ENCODE measurements around the gene FAM8A1.
"Not testable (repeated sequence)": the region's sequence is repeated elsewhere in the genome, so short reads cannot be mapped to it uniquely, and the experiment has no call there.

FAM8A1 gene, protein sequence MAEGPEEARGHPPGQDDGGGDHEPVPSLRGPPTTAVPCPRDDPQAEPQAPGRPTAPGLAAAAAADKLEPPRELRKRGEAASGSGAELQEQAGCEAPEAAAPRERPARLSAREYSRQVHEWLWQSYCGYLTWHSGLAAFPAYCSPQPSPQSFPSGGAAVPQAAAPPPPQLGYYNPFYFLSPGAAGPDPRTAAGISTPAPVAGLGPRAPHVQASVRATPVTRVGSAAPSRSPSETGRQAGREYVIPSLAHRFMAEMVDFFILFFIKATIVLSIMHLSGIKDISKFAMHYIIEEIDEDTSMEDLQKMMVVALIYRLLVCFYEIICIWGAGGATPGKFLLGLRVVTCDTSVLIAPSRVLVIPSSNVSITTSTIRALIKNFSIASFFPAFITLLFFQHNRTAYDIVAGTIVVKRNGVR

DNA sequence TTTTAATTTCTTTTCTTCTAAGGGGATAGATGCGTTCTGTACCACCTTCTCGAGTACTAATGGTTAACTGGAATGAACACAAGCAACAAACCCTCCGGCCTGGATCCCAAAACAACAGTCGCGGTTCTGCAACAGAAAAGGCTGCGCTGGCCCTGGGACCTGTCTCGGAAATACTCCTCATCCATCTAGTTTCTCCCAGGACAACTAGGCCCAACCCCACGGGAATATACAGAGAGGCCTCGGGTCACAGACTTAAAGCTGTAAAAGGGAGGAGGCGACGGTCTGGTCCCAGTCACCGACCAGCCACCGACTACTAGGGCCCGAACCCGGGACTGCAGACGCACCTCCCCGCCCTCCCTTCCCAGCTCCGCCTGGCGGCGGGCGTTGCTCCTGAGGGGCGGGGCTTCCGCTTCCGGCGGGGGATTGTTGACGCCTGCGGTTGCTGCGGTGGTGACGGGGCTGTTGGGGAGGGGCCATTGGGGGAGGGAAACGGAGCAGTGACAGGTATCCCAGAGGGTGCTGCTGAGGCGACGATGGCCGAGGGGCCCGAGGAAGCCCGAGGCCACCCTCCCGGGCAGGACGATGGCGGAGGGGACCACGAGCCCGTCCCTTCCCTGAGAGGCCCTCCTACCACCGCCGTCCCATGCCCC lies at the start of gene FAM8A1:
TSS of gene FAM8A1 (plus strand) at position 426 of the 650 bp plus-strand sequence. CDS start at position 534, 108 bp downstream.
- peak; percentile 65 for DNase-seq

DNA sequence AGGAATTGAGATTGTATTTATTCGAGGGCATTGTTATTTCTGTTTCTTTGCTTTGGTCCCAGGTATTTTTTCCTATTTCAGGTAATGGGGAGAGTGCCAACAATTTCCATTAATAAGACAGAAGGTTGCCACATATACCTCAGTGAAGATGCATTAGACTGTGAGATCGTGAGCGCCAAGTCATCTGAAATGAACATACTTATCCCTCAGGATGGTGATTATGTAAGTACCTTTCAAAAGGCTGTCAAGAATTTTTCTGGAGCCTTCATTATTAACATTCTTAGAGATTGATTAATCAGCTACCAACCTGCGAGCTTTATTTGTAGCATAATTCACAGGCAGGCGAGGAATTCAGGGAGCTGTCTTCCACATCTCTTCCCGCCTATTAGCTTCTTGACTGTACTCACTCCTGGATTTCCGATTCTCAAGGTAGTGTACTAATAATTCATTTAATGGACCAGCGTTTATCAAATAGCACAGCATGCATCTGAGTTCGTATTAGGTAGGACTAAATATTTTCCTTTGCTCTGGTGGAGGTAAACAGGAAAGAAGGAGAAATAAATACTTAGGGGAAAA lies 48.6 kb upstream of the FAM8A1 start:
- no peak for DNase-seq

DNA sequence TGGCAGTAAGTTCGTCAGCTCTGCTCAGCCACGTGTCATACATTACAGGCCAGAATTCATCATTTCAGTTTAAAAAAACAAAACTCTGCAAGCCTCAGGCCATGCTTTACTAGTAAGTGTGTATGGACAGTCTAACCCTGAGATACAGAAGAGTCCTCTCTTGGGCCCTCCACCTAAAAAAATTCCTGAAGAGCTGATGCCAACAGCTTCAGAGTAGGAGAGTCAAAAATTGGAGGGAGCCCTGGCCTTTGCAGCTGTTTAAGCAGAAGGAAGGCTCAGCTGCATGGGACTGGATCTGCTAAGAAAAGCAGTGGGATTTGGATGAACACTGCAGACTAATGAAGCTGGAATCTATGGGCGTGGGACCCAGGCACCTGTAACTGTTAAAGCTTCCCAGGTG lies 47.2 kb upstream of the FAM8A1 start:
- no peak for DNase-seq

DNA sequence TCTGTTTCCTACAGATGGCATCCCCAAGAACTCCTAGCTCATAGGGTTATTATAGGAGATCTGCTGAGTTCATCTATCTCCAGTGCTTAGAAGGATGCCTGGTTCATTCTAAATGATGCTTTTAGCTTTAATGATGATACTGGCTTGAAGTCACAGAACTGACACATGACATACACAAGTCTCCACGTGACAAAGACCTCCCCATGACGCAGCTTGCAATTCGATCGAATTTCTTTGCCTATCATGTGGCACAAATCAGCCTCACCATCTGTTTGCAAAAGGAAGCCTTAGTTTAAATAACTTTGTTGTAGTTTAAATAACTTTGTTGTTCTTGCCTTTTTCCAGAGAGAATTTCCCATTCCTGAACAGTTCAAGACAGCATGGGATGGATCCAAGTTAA lies 44.1 kb upstream of the FAM8A1 start:
- DNase-seq: no peak

DNA sequence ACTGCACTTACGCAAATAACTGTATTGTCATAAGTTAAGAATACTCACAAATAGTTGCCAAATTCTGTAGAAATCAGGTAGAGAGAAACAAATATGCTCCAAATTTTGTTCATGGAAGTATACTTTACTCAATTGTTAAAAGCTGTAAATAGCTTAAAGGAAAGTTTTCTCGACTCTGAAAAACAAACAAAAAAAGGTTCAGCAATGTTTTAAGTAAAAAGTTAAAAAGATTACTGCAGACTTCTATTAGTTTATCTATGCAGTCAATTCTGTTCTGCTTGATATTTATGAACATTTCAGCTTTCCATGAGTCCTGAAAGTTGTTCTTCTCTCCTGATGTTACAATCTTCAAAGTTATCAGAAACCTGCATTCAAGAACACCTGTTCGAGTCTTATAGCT lies 37.5 kb upstream of the FAM8A1 start:
- no peak for DNase-seq

DNA sequence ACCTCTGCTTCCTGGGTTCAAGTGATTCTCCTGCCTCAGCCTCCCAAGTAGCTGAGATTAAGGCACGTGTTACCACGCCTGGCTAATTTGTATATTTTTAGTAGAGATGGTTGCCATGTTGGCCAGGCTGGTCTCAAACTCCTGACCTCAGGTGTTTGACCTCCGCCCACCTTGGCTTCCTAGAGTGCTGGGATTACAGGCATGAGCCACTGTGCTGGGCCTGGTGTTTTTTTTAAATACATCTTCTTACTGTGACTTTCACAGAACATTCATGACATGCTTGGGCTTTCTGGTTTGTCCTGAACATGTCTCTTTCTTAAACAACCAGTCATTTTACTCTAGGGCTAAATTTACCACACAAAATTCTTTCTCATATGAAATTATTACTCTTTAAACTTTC lies 34.7 kb upstream of the FAM8A1 start:
- DNase-seq: no peak

DNA sequence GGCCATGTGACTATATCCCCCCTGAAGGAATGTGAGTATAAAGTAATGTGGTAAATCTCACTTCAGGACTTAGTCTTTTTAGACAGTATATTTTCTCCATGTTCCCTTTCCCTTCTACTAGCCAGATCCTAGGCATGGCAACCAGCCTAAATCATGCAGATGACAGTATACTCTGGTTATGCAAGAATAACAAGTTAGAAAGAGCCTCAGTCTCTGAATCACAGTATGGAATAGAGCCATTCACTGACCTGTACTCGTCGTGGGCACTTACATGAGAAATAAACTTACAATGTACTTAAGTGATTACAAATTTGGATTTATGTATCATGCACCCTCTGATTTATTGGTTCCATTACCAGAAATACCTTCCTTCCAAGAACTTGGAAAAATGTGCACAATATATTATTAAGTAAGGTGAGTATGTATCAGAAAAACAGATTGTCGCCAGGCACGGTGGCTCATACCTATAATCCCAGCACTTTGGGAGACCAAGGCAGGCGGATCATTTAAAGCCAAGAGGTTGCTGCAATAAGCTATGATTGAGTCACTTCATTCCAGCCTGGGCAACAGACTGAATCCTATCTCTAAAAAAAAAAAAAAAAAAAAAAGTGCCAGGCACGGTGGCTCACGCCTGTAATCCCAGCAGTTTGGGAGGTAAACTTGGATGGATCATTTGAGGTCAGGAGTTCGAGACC lies 25.1 kb upstream of the FAM8A1 start:
- DNase-seq: no peak

DNA sequence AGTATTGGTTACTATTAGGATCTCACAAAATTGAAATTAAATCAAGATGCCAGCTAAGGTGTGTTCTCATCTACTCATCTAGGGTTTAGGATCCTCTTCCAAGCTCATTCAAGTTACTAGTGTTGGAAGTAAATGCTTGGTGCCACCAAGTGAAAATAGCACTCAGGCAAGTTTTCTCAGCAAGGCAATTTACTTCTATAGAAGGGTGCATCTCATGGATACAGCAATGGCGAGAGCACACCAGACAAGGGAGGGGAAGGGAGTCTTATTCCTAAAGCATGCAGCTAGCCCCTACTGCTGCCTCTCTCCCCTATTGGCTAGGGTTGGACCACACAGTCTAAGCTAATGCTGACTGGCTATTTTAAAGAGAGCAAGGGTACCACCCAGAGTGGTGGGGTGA lies 23.0 kb upstream of the FAM8A1 start:
- no peak for DNase-seq

DNA sequence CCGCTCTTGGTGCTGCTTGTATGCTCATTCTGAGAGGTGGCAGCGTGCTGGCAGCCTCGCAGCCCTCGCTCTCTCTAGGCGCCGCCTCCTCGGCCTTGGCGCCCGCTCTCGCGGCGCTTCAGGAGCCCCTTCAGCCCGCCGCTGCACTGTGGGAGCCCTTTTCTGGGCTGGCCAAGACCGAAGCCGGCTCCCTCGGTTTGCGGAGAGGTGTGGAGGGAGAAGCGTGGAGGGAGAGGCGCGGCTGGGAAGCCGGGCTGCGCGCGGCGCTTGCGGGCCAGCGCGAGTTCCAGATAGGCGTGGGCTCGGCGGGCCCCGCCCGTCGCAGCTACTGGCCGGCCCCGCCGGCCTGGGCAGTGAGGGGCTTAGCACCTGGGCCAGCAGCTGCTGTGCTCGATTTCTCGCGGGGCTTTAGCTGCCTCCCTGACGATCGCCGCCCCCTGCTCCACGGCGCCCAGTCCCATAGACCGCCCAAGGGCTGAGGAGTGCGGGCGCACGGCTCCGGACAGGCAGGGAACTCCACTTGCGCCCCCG lies 19.5 kb upstream of the FAM8A1 start:
- no peak for DNase-seq

DNA sequence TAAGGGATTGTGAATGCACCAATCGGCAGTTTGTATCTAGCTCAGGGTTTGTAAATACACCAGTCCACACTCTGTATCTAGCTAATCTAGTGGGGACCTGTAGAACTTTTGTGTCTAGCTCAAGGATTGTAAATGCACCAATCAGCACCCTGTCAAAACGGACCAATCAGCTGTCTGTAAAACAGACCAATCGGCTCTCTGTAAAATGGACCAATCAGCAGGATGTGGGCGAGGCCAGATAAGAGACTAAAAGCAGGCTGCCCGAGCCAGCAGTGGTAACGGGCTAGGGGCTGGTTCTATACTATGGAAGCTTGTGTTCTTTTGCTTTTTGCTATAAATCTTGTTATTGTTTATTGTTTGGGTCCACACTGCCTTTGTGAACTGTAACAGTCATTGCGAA lies 18.8 kb upstream of the FAM8A1 start:
- not testable (repeated sequence) for DNase-seq

DNA sequence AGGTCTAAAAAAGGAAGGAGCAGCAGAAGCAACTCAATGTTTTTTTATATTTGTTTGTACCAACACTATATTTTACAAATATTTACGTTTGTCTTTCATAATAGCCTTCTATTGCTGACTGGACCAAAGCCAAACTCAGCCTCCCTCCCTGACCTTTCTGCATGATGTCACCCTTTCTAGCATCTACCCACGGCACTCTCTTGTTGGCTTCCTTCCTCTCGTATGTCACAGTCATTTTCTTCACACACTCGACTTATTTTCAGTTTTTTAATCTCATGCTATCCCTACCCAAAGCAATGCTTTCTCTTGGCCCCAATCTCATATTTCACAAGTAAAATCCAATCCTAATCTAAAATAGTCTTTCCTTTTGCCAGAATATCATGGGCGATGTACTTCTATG lies 16.3 kb upstream of the FAM8A1 start:
- DNase-seq: no peak

DNA sequence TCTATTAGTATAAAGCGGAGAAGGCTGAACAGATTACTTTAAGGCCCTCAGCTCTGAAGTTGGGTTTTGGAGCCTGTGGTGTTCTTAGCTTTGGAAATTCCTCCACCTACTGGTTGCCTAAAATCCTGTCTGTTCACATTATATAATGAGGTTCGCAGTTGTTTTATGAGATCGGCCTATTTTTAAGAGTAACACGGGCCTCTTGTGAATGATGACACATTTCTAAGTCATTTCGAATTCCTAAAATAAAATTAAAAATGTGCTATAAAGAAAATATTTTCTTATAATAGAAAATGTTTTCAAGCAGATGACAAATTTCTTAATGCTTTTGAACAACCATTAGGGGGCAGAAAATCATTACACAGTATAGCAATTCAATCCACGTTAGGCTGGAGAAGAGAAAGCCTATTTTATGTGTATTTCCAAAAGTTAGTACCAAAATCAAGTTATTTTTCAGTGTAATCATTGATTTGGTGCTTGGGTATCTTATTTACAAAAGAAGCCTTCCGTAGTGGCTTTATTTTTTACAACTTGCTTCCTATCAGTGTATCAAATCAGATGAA lies 15.8 kb upstream of the FAM8A1 start:
- peak; percentile 45 for DNase-seq

DNA sequence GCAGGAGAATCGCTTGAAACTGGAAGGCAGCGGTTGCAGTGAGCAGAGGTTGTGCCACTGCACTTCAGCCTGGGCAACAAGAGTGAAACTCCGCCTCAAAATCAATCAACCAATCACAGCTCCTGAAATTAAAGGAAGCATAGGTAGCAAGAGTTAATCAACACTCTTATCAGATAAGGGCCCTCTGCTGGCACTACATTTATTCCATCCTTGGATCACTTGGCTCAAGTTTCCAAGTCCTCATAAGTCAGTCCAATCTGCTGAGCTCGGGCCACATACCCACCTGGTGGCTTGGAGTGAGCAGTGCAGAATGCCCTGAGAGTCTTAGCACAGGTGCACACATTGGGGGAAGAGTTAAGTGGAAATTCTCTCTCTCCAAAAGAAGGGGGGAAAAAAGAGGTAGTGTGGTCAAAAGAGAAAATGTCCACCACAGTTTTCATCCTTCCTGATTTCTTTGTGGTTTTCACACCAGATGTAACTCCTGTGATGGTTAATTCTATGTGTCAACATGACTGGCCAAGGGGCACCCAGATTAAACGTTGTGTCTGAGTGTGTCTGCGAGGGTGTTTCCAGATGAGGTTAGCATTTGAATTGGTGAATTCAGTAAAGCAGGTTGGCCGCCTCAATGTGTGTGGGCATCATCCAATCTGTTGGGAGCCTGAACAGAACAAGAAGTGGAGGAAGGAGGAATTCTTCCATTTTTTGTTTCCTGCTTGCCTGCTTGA lies 14.2 kb upstream of the FAM8A1 start:
- DNase-seq: no peak

DNA sequence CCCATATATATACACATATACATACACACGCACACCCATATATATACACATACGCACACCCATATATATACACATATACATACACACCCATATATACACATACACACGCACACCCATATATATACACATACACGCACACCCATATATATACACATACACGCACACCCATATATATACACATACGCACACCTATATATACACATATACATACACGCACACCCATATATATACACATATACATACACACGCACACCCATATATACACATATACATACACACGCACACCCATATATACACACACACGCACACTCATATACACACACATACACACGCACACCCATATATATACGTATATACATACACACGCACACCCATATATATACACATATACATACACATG lies 13.5 kb upstream of the FAM8A1 start:
- not testable (repeated sequence) for DNase-seq

DNA sequence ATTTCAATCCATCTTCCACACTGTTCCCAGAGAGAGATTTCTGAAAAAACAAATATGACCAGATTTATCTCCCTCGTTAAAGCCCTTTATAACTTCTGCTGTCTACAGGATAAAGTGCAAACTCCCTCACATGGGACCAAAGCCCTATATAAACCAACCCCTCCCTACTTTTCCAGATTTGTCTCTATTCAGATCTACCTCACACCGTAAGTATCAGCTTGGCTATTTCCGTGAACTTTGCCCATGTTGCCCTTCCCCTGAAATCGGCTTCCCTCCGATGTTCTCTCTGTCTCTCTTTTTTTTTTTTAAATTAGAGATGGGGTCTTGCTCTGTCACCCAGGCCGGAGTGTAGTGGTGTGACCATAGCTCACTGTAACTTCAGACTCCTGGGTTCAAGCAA lies 12.1 kb upstream of the FAM8A1 start:
- DNase-seq: no peak

DNA sequence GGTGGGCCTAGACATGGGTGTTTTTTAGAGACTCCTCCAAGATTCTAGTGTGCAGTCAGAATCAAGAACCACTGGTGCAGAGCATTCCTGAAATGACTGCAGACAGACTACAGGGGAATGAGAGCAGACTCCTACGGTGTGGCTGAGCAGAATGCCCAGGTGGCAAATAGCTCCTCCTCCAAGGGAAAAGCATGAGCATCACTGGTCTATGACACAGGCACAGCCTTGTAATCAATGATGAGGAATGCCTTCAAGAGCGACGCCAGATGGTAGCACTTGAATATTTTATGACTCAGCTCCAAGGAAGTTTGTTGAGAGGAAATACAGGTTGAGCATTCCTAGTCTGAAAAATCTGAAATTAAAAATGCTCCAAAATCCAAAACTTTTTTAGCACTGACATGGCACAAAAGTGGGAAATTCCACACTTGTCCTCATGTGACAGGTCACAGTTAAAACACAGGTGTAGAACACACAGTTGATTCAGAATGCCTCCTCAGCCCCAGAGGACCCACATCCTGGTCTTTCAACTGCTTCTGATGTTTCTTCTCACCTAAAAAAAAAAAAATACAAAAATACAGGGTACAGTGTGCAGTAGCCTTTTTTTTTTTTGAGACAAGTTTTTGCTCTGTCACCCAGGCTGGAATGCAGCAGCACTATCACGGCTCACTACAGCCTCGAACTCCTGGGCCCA lies 10.6 kb upstream of the FAM8A1 start:
- DNase-seq: peak; percentile 43

DNA sequence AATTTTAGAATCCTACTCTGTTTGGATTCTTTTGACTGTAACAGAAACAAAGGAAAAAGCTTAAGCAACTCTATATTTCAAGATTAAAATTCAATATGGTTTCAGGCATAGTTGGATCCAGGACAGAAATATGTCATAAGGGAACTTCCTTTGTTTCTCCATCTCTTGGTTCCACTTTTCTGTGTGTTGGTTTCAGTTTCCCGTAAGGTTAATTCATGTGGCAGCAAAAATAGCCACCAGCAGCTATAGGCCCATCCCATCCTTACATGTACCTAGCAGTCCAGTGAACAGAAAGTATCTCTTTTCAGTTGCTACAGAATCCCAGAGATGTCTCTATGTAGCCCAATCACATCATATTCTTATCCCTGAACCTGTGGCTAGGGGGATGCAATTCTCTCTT lies 8.8 kb upstream of the FAM8A1 start:
- no peak for DNase-seq

DNA sequence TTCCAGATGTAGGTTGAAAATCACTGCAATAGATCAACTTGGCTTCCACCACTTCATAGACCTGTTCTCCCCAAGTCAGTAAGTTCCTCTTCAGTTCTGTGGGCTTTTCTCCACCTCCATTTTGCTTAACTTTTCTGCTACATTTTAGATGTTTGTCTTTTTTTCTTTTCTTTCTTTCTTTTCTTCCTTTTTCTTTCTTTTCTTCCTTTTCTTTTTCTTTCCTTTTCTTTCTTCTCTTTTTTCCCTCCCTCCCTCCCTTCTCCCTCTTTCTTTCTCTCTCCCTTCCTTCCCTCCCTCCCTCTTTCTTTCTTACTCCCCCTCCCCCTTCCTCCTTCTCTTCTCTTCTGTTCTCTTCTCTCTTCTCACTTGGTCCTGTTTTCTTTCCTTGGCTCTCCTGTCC lies 6.9 kb upstream of the FAM8A1 start:
- DNase-seq: no peak

DNA sequence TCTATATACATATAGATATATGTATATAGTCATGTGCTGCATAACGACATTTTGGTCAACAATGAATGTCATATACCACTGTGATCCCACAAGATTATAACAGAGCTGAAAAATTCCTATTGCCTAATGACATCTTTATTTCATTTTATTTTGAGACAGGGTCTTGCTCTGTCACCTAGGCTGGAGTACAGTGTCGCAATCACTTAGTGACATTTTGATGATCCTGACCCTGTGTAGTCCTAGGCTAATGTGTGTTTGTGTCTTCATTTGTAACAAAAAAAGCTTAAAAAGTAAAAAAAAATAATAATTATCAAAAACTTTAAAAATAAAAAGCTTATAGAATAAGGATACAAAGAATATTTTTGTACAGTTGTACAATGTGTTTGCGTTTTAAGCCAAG lies 4.0 kb upstream of the FAM8A1 start:
- no peak for DNase-seq

DNA sequence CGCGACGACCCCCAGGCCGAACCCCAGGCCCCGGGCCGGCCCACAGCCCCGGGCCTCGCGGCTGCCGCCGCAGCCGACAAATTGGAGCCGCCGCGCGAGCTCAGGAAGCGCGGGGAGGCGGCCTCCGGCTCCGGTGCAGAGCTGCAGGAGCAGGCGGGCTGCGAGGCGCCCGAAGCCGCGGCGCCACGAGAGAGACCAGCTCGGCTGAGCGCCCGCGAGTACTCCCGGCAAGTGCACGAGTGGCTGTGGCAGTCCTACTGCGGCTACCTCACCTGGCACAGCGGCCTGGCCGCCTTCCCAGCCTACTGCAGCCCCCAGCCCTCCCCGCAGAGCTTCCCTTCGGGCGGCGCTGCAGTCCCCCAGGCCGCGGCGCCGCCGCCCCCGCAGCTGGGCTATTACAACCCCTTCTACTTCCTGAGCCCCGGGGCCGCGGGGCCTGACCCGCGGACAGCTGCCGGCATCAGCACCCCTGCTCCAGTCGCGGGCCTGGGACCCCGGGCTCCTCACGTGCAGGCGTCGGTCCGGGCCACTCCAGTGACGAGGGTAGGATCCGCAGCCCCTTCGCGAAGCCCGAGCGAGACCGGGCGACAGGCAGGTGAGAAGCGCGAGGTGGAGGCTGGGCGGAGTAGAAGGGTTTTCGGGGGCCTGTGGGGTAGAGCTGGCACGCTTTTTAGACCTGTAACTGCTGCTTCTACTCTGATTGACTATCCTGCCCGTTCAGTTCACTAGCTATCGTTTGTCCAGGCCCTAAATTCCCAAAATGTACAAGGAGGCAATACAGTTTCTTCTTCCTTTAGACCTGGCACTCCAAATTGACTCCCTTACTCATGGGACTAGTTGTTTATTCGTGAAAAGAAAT lies 654 bp downstream of the FAM8A1 start:
- DNase-seq: no peak

DNA sequence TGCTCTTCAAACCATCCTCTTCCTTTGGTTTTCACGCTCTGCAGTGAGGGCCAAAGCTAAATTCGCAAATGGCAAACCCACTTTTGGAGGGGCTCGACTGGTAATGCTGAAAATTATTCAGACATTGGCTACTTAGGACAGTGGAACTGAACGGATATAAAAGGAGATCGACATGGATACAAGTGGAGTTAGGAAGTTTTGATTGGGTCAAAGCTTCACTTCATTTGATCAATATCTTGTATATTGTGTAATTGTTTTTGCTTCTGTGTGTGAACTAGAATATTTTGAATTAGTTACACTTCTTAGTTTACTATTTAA lies 1.2 kb downstream of the FAM8A1 start:
- DNase-seq: no peak

All from 8988T (cell line).